Astrocyte (in vitro differentiated cells and primary cell): ENCODE measurements around the gene EPB41L4B.

ENCODE experiments used
- CTCF ChIP-seq: IDR thresholded peaks from 2 replicates; pipeline ENCODE4 v1.5.1; 2011; ENCODE audit warnings: low read depth, mild to moderate bottlenecking, inconsistent platforms, low read length, moderate library complexity; ENCODE audit not compliant: insufficient read depth
- EZH2 ChIP-seq: IDR thresholded peaks from 2 replicates; pipeline ENCODE4 v1.6.1; 2012; ENCODE audit warnings: mild to moderate bottlenecking, low read length, inconsistent platforms; ENCODE audit not compliant: insufficient read depth

DNA sequence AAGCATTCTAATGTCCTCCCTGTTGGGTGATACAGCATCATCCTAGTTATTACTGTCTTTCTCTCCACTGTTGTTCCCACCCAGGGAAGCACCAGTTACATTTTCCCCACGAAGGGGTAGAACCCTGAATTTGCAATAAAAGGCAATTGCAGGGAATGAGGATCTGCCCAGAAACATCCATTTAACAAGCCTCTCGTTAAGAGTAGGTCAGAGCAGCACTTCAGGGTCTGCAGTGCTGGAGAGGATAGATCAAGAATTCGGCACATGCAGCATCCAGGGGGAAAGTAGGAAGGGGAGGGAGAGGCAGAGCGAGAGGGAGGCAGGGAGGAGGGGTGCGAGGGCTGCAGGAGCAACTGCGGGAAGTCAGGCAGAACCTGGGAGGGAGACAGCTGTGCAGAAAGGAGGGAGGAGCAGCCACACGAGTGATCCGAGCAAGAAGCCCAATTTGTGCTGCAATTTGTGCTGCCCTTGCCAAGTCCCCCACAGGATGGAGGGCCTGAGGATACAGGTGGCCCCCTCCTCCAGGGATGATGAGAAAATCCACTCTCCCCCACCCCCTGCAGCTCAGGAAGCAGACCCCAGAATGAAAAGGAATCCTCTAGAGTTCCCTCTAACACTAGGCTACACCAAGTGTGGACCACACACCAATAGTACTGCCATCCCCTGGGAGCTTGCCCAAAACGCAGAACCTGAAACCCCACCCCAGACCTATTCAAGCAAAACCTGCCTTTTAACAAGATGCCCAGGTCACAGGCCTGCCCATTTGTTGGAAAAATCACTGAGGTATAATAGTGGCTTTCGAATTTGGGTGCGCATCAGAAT, 62.2 kb downstream of the EPB41L4B start:
- TF ChIP-seq EZH2 = no peak
- TF ChIP-seq CTCF = no peak
